Kidney (tissue), 14 donors: ENCODE results near the gene LMOD2. TPM values are rescaled to one million over a fixed set of nuclear protein-coding genes. Genes with fewer than 3 reads are reported as not detected.

ENCODE experiments used
- DNase-seq, 5 donors: peaks; one replicate each; pipeline ENCODE4 v3.0.0-alpha.2; 2013 to 2020
- FAIRE-seq: peaks from 2 replicates; lab custom pipeline; 2012; peaks lifted over from hg19 to GRCh38; lab: Jason Lieb, UNC
- H3K27ac ChIP-seq, 2 donors: one replicate each; pipeline ENCODE4 v1.7.0; 2013; ENCODE audit warnings: low read depth in 2 of 2, low read length in 2 of 2, inconsistent platforms in 1 of 2
- H3K27me3 ChIP-seq: one replicate; pipeline ENCODE4 v1.7.1; 2013; ENCODE audit warnings: low read length, inconsistent platforms; ENCODE audit not compliant: control insufficient read depth, insufficient read depth
- H3K36me3 ChIP-seq, 3 donors: one replicate each; pipeline versions ENCODE4 v1.7.0 to v1.7.1; 2013; ENCODE audit warnings: low read length in 3 of 3, control low read depth in 1 of 3, inconsistent platforms in 1 of 3; ENCODE audit not compliant: insufficient read depth in 3 of 3, control insufficient read depth in 2 of 3
- H3K4me1 ChIP-seq, 3 donors: one replicate each; pipeline versions ENCODE4 v1.7.0 to v1.7.1; 2013; ENCODE audit warnings: low read length in 3 of 3, inconsistent platforms in 1 of 3, low read depth in 1 of 3; ENCODE audit not compliant: control insufficient read depth in 2 of 3, insufficient read depth in 2 of 3
- H3K4me3 ChIP-seq, 3 donors: one replicate each; pipeline versions ENCODE4 v1.7.0 to v1.8.1; 2013; ENCODE audit warnings: low read length in 3 of 3, control low read depth in 1 of 3, inconsistent platforms in 1 of 3
- H3K9ac ChIP-seq, 3 donors: one replicate each; pipeline versions ENCODE4 v1.7.0 to v1.7.1; 2013; ENCODE audit warnings: low read length in 3 of 3, control low read depth in 1 of 3, inconsistent platforms in 1 of 3
- H3K9me3 ChIP-seq, 3 donors: one replicate each; pipeline versions ENCODE4 v1.7.0 to v1.7.1; 2013; ENCODE audit warnings: low read length in 3 of 3, control low read depth in 1 of 3, inconsistent platforms in 1 of 3; ENCODE audit not compliant: control insufficient read depth in 2 of 3, insufficient read depth in 1 of 3
- intact Hi-C: fragments of 100-400 bp; cut with DNase I; formaldehyde crosslinking; loops from one replicate; pipeline ENCODE4 v1.11.1; 2022
- polyA plus RNA-seq: library from polyadenylated mRNA; stranded (reverse); fragments of 350-450 nt; fragmentation: Illumina TruSeq; extraction: RNeasy Lipid Tissue Mini Kit (QIAGEN cat#74804); gene quantifications from one replicate; pipeline ENCODE4 v1.2.3, GENCODE V29; 2014; ENCODE audit warnings: low read depth, low replicate concordance; ENCODE audit not compliant: insufficient read depth
- total RNA-seq: library from RNA; stranded (reverse); fragmentation: NEBNext Ultra II Directional; extraction: Animal tissue kit (Norgen Biotek cat#: 25700); gene quantifications from one replicate; pipeline ENCODE4 v1.2.1, GENCODE V29; 2021
- TF ChIP-seq, protein P1 (sequence below): IDR thresholded peaks from 3 replicates; pipeline ENCODE4 v1.5.1; 2012; ENCODE audit warnings: mild to moderate bottlenecking, moderate library complexity, borderline replicate concordance; ENCODE audit not compliant: insufficient read depth; ENCODE audit errors: extremely low read depth
- donor health status: control.
- donor health status: control.
- donor health status: control.
- donor health status: control.
- donor health status: control.
- donor health status: DM: yes; HTN: yes; CAD: no.
- donor health status: Normal renal cell carcinoma (clear cell type).

The LMOD2 gene
- total and polyA plus RNA-seq, 2 donors from 2014 or later = not detected

DNA sequence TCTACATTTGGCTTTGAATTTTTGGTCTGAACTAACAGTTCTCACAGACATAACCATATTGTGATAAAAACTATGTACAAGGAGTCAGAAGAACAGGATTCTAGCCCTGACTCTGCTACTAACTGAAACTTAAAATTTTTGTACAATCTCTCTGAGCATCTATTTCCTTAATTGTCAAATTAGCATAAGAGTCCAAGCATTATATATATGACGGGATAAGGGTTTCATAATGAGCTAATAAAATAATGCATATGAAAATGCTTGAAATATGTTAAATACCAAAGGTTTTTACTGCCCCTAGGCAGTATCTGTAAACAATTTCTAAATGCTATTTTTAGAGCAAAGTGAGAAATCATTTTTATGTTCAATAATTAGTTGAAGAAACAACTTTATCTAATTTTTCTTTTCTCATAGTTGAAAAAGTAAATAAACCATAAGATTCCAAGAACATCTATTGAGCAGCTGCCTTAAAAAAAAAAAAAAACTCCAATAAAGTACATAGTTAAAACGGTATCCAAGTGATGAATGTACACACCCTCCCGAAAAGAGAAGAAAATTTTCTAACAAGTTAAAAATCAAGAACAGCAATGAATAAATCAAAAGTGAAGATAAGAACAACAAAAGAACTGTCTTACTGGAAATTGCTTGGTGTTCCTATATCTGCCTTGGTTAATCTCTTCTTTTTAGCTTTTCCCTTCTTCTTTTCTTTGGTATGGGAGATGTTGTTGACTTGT, 40.4 kb downstream of the LMOD2 start:
- intact Hi-C loops = no loop called here
- Histone ChIP-seq H3K9ac (no peak overlapping the region), H3K9me3 (no peaks in the 10 kb centered on the region), H3K27me3 (no peaks in the 10 kb centered on the region), H3K27ac (no peak overlapping the region), H3K36me3 (peaks cover 2 to 18% (median 3%) of the 10 kb centered on the region in 3 donors), H3K4me1 (no peaks in the 10 kb centered on the region), H3K4me3 (no peak overlapping the region)
- FAIRE-seq (no peak), DNase-seq (peak in 1 of 5 donors; percentile 23)
- TF ChIP-seq, protein P1, sequence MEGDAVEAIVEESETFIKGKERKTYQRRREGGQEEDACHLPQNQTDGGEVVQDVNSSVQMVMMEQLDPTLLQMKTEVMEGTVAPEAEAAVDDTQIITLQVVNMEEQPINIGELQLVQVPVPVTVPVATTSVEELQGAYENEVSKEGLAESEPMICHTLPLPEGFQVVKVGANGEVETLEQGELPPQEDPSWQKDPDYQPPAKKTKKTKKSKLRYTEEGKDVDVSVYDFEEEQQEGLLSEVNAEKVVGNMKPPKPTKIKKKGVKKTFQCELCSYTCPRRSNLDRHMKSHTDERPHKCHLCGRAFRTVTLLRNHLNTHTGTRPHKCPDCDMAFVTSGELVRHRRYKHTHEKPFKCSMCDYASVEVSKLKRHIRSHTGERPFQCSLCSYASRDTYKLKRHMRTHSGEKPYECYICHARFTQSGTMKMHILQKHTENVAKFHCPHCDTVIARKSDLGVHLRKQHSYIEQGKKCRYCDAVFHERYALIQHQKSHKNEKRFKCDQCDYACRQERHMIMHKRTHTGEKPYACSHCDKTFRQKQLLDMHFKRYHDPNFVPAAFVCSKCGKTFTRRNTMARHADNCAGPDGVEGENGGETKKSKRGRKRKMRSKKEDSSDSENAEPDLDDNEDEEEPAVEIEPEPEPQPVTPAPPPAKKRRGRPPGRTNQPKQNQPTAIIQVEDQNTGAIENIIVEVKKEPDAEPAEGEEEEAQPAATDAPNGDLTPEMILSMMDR = no peak

DNA sequence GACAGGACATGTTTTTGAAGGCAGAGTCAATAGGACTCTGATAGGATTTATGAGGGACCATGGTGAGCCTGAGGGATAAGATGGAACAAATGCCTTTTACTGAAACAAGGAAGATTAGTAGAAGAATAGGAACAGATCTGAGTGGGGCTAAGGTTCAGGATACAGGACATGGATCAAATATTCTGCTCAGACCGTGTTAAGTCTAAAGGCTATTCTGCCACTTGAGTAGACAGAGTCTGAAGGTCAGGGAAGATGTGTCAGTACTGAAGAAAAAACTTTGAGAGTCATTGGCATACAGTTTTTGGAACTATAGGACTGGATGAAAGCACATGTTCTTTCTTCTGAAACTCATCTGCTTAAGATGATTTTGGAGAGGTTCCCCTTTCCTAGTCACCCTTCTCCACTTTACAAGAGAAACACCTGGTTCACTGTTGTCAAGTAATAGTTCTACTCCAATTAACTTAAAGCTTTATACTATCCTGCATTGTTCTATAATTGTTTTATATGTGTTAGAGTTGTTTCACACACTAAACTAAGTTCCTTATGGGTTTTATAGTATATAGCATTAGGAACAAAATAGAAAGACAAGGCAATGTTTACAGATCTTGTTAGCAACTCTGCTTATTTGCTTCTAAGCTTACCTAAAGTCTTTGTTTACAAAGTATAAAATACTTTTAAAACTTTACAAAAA, 49.7 kb downstream of the LMOD2 start:
- Histone ChIP-seq H3K27me3 (no peaks in the 10 kb centered on the region), H3K4me1 (peaks cover 0 to 5% (median 3%) of the 10 kb centered on the region in 3 donors), H3K9ac (no peak overlapping the region), H3K4me3 (no peak overlapping the region), H3K36me3 (peaks cover 2 to 13% (median 9%) of the 10 kb centered on the region in 3 donors), H3K27ac (no peak overlapping the region), H3K9me3 (no peaks in the 10 kb centered on the region)
- no peak for FAIRE-seq
- intact Hi-C loops = no loop called here
- TF ChIP-seq, protein P1 = no peak
- DNase-seq = peak in 1 of 5 donors; percentile 7

DNA sequence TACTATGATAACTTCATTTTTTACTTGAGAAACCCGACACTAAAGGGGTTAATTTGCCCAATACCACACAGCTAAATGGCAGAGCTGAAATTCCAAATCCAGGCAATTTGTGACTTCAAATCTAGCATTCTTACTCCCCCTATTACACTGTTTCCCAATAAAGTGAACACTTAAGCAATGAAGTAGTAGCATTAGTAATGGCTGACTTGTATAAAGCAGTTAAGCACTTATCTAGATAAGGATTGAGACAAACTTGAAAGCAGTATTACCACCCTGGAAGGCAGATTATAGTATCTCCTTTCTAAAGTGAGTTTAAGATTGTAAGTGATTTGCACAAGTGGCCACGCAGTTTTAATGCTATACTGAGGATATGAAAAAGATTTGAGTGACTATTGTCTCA, 53.9 kb downstream of the LMOD2 start:
- H3K27ac ChIP-seq = no peak overlapping the region

More for the DNA sequence above, 53.9 kb downstream of the LMOD2 start:
- DNase-seq (no peak), FAIRE-seq (no peak)
- Histone ChIP-seq H3K4me1 (peaks cover 0 to 23% (median 10%) of the 10 kb centered on the region in 3 donors), H3K9ac (no peak overlapping the region), H3K27me3 (no peaks in the 10 kb centered on the region), H3K4me3 (no peak overlapping the region), H3K36me3 (peaks cover 2 to 9% (median 2%) of the 10 kb centered on the region in 3 donors), H3K9me3 (no peaks in the 10 kb centered on the region)
- intact Hi-C loops = no loop called here
- TF ChIP-seq, protein P1 = no peak
